DND-41 (cell line): Measurements from ENCODE around the gene CAPN5.

Source experiments
- ATAC-seq: fragments of 200-7000 bp; cut with Tn5 transposase; 3 replicates; pipeline ENCODE4 v1.9.1; 2021; ENCODE audit warnings: low read depth; ENCODE audit not compliant: insufficient read depth
- DNase-seq: peaks from one replicate; pipeline ENCODE4 v3.0.0-alpha.2; 2020
- H2AFZ ChIP-seq: 2 replicates; pipeline ENCODE4 v1.6.0; 2012; ENCODE audit warnings: low read depth, low read length
- H3K27ac ChIP-seq: 2 replicates; pipeline ENCODE4 v1.5.1; 2012; ENCODE audit warnings: low read length, inconsistent platforms
- H3K27me3 ChIP-seq: fragments of 200-600 bp; sonication (generic); 2 replicates; pipeline ENCODE4 v1.6.0; 2012; ENCODE audit warnings: low read length, mild to moderate bottlenecking, inconsistent platforms; ENCODE audit not compliant: insufficient read depth, poor library complexity
- H3K36me3 ChIP-seq: 2 replicates; pipeline ENCODE4 v1.5.1; 2012; ENCODE audit warnings: low read length, inconsistent platforms; ENCODE audit not compliant: insufficient read depth
- H3K4me1 ChIP-seq: 2 replicates; pipeline ENCODE4 v1.5.1; 2012; ENCODE audit warnings: mild to moderate bottlenecking, low read length; ENCODE audit not compliant: insufficient read depth
- H3K4me2 ChIP-seq: 2 replicates; pipeline ENCODE4 v1.6.0; 2012; ENCODE audit warnings: mild to moderate bottlenecking, moderate library complexity, low read length, inconsistent platforms; ENCODE audit not compliant: insufficient read depth
- H3K4me3 ChIP-seq, 2 experiments: fragments of 200-600 bp in 1 of 2; shearing (Covaris generic) in 1 of 2; 2 replicates each; pipeline ENCODE4 v1.5.1; 2012 to 2016; ENCODE audit warnings: inconsistent platforms in 2 of 2, low read length in 2 of 2, mild to moderate bottlenecking in 2 of 2, low read depth in 1 of 2, moderate library complexity in 1 of 2
- H3K79me2 ChIP-seq: 2 replicates; pipeline ENCODE4 v1.6.0; 2012; ENCODE audit warnings: low read length, inconsistent platforms; ENCODE audit not compliant: insufficient read depth
- H3K9ac ChIP-seq: 2 replicates; pipeline ENCODE4 v1.6.0; 2012; ENCODE audit warnings: low read depth, mild to moderate bottlenecking, inconsistent platforms, low read length, moderate library complexity
- H3K9me3 ChIP-seq: 2 replicates; pipeline ENCODE4 v1.5.1; 2012; ENCODE audit warnings: low read length, moderate library complexity, mild to moderate bottlenecking, inconsistent platforms; ENCODE audit not compliant: insufficient read depth, severe bottlenecking
- H4K20me1 ChIP-seq: 2 replicates; pipeline ENCODE4 v1.6.0; 2012; ENCODE audit warnings: low read length; ENCODE audit not compliant: insufficient read depth
- EZH2 ChIP-seq: IDR thresholded peaks from 3 replicates; pipeline ENCODE4 v1.6.1; 2012; ENCODE audit warnings: borderline replicate concordance, low read depth, mild to moderate bottlenecking, moderate library complexity, low read length, inconsistent platforms; ENCODE audit not compliant: severe bottlenecking
- TF ChIP-seq, protein P1 (sequence below): IDR thresholded peaks from 2 replicates; pipeline ENCODE4 v1.5.1; 2012; ENCODE audit warnings: borderline replicate concordance, low read length, moderate library complexity, mild to moderate bottlenecking; ENCODE audit not compliant: poor library complexity, severe bottlenecking; ENCODE audit errors: extremely low read depth

Gene CAPN5

DNA sequence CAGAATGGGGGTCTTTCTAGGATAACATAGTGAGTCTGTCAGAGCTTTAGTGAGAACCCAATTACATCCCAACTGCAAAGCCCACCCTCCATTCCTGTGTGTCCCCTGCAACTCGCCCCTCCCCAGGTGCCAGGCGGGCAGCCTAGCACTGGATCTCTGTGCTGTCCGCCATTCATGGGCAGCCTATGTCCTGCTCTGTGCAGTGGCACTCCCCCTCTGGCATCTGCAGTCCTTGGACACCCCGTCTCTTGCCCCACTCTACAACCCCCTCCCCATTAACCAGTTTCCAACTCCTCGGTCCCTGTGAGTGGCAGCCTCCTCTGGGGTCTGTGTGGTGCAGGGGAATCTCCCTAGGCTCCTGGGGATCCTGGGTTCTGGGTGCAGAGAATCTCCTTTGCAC is 98.3 kb downstream of the CAPN5 start:
- no peak overlapping the region for H2AFZ ChIP-seq
- TF ChIP-seq, protein P1, sequence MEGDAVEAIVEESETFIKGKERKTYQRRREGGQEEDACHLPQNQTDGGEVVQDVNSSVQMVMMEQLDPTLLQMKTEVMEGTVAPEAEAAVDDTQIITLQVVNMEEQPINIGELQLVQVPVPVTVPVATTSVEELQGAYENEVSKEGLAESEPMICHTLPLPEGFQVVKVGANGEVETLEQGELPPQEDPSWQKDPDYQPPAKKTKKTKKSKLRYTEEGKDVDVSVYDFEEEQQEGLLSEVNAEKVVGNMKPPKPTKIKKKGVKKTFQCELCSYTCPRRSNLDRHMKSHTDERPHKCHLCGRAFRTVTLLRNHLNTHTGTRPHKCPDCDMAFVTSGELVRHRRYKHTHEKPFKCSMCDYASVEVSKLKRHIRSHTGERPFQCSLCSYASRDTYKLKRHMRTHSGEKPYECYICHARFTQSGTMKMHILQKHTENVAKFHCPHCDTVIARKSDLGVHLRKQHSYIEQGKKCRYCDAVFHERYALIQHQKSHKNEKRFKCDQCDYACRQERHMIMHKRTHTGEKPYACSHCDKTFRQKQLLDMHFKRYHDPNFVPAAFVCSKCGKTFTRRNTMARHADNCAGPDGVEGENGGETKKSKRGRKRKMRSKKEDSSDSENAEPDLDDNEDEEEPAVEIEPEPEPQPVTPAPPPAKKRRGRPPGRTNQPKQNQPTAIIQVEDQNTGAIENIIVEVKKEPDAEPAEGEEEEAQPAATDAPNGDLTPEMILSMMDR = no peak
- no peak for TF ChIP-seq EZH2
- H3K4me2 ChIP-seq = no peak overlapping the region
- DNase-seq (no peak), ATAC-seq (no peak)
- no peak overlapping the region for H3K27ac ChIP-seq
- H3K9ac ChIP-seq = no peak overlapping the region
- no peaks in the 10 kb centered on the region for H3K36me3 ChIP-seq
- no peaks in the 10 kb centered on the region for H3K4me1 ChIP-seq
- H3K79me2 ChIP-seq = no peaks in the 10 kb centered on the region
- no peak overlapping the region for H3K4me3 ChIP-seq
- no peaks in the 10 kb centered on the region for H3K9me3 ChIP-seq
- no peaks in the 10 kb centered on the region for H4K20me1 ChIP-seq
- no peaks in the 10 kb centered on the region for H3K27me3 ChIP-seq

DNA sequence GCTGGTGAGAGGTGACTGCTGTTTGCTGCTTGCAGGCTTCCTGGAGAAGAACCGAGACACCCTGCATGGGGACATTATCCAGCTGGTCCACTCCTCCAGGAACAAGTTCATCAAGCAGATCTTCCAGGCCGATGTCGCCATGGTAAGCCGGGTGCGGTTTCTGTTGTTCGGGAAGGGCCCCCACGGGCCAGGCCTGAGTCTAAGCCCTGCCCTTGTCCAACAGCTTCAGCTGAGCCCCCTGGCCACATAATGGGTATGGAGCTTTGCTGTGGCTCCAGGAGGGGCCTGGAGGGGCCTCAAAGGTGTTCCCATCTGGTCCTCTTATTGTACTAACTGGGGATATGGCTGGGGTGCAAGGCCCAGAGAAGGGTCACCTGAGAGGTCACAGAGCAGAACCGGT is 99.2 kb downstream of the CAPN5 start:
- H3K4me3 ChIP-seq = no peak overlapping the region
- H3K9ac ChIP-seq = no peak overlapping the region
- no peaks in the 10 kb centered on the region for H3K79me2 ChIP-seq
- no peaks in the 10 kb centered on the region for H3K27me3 ChIP-seq
- no peaks in the 10 kb centered on the region for H4K20me1 ChIP-seq
- H3K4me2 ChIP-seq = no peak overlapping the region
- H3K9me3 ChIP-seq = no peaks in the 10 kb centered on the region
- ATAC-seq (no peak), DNase-seq (no peak)
- no peaks in the 10 kb centered on the region for H3K36me3 ChIP-seq
- no peak overlapping the region for H2AFZ ChIP-seq
- no peak overlapping the region for H3K27ac ChIP-seq
- no peak for TF ChIP-seq EZH2
- TF ChIP-seq, protein P1 = no peak
- no peaks in the 10 kb centered on the region for H3K4me1 ChIP-seq

DNA sequence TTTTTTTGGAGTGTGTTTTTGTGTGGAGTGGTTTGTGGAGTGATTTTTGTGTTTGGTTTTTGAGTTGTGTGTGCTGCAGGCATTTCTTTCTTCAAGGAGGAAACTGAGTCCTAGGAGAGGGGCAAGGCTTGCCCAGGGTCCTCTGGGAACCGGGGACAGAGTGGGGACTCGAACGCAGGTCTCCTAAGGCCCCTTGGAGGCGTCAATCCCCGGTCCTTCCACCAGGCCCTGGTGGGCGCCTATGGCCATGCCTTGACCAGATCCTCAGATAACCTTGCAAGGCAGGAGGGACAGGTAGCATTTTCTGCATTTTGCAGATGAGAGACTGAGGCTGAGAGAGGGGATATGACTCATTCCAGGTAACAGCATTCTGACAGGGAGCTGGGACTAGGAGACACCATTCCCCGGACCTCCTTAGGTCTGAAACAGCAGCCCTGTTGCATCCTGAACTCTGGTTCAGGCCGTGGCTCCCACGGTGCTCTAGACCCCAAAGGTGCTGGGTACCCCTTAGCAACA is 100.4 kb downstream of the CAPN5 start:
- no peak overlapping the region for H3K27ac ChIP-seq
- H3K79me2 ChIP-seq = no peaks in the 10 kb centered on the region
- TF ChIP-seq EZH2 = no peak
- H3K4me2 ChIP-seq = no peak overlapping the region
- H4K20me1 ChIP-seq = no peaks in the 10 kb centered on the region
- ATAC-seq (no peak), DNase-seq (no peak)
- no peaks in the 10 kb centered on the region for H3K9me3 ChIP-seq
- H3K36me3 ChIP-seq = no peaks in the 10 kb centered on the region
- no peaks in the 10 kb centered on the region for H3K4me1 ChIP-seq
- H3K9ac ChIP-seq = no peak overlapping the region
- no peaks in the 10 kb centered on the region for H3K27me3 ChIP-seq
- no peak overlapping the region for H3K4me3 ChIP-seq
- no peak overlapping the region for H2AFZ ChIP-seq

DNA sequence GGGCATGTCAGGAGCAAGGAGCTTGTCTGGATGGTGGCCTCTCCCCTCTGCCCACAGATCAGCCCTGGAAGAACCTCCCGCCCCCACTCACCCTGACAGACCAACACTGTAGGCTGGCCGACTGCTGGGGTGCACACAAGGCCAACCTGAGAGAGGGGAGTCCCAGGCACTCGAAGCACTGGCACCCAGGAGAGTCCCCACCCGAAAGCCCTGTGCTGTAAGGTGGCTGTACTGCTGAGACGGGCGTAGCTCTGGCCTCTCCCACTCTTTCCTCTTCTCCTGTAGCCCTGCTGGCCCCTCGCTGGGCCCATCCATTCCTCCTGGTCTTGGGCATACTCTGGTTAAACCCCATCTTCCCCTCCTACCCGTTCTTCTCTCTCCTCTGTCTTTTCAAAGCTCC is 101.0 kb downstream of the CAPN5 start:
- H3K4me3 ChIP-seq = no peak overlapping the region
- no peak overlapping the region for H3K9ac ChIP-seq
- no peaks in the 10 kb centered on the region for H3K27me3 ChIP-seq
- TF ChIP-seq, protein P1 = no peak
- TF ChIP-seq EZH2 = no peak
- H4K20me1 ChIP-seq = no peaks in the 10 kb centered on the region; the same call in 1 of the 2 replicates
- H2AFZ ChIP-seq = no peak overlapping the region
- no peak for ATAC-seq
- H3K9me3 ChIP-seq = no peaks in the 10 kb centered on the region
- no peaks in the 10 kb centered on the region for H3K79me2 ChIP-seq
- H3K4me2 ChIP-seq = no peak overlapping the region
- no peaks in the 10 kb centered on the region for H3K4me1 ChIP-seq
- H3K36me3 ChIP-seq = no peaks in the 10 kb centered on the region
- no peak for DNase-seq
- no peak overlapping the region for H3K27ac ChIP-seq
